Ishikawa (cell line): ENCODE measurements around the gene ZNF532.

Source experiments
- CEBPB ChIP-seq: IDR thresholded peaks from 2 replicates; pipeline ENCODE4 v1.6.1; 2012
- CREB1 ChIP-seq: IDR thresholded peaks from 2 replicates; pipeline ENCODE4 v1.6.1; 2012; ENCODE audit warnings: low read depth
- EGR1 ChIP-seq: IDR thresholded peaks from 2 replicates; pipeline ENCODE4 v1.6.1; 2012
- EP300 ChIP-seq: IDR thresholded peaks from 2 replicates; pipeline ENCODE4 v1.6.1; 2012; ENCODE audit warnings: borderline replicate concordance
- FOXM1 ChIP-seq: IDR thresholded peaks from 2 replicates; pipeline ENCODE4 v1.6.1; 2012; ENCODE audit warnings: low read depth, borderline replicate concordance
- MAX ChIP-seq: IDR thresholded peaks from 2 replicates; pipeline ENCODE4 v1.6.1; 2012
- NFIC ChIP-seq: IDR thresholded peaks from 2 replicates; pipeline ENCODE4 v1.6.1; 2012
- RAD21 ChIP-seq: IDR thresholded peaks from 2 replicates; pipeline ENCODE4 v1.6.1; 2012; ENCODE audit warnings: low read depth
- TAF1 ChIP-seq: IDR thresholded peaks from 2 replicates; pipeline ENCODE4 v1.6.1; 2012; ENCODE audit warnings: low read depth, mild to moderate bottlenecking
- TCF12 ChIP-seq: IDR thresholded peaks from 2 replicates; pipeline ENCODE4 v1.6.1; 2012; ENCODE audit warnings: low read depth
- TEAD4 ChIP-seq: IDR thresholded peaks from 2 replicates; pipeline ENCODE4 v1.6.1; 2012
- YY1 ChIP-seq: IDR thresholded peaks from 2 replicates; pipeline ENCODE4 v1.6.1; 2012; ENCODE audit warnings: low read depth
- ZBTB7A ChIP-seq: IDR thresholded peaks from 2 replicates; pipeline ENCODE4 v1.6.1; 2012; ENCODE audit warnings: low read depth
- TF ChIP-seq, protein P1 (sequence below): IDR thresholded peaks from 2 replicates; pipeline ENCODE4 v1.6.1; 2012
- TF ChIP-seq, protein P2 (sequence below): IDR thresholded peaks from 2 replicates; pipeline ENCODE4 v1.6.1; 2012; ENCODE audit warnings: low read depth, mild to moderate bottlenecking

Gene ZNF532

GRCh38 chr18:58892488-58892887, 27.8 kb downstream of the ZNF532 start:
- TF ChIP-seq CREB1 (no peak), YY1 (no peak), TCF12 (no peak), EP300 (no peak), TEAD4 (no peak), CEBPB (no peak)

GRCh38 chr18:58893388-58894099, 28.9 kb downstream of the ZNF532 start:
- TF ChIP-seq, protein P1, sequence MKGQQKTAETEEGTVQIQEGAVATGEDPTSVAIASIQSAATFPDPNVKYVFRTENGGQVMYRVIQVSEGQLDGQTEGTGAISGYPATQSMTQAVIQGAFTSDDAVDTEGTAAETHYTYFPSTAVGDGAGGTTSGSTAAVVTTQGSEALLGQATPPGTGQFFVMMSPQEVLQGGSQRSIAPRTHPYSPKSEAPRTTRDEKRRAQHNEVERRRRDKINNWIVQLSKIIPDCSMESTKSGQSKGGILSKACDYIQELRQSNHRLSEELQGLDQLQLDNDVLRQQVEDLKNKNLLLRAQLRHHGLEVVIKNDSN, result no peak
- TF ChIP-seq TAF1 (no peak), TEAD4 (no peak), CEBPB (no peak), EGR1 (no peak), ZBTB7A (no peak), YY1 (no peak), EP300 (no peak), TCF12 (no peak), NFIC (no peak), RAD21 (no peak), FOXM1 (no peak), MAX (no peak), CREB1 (no peak)
- TF ChIP-seq, protein P2, sequence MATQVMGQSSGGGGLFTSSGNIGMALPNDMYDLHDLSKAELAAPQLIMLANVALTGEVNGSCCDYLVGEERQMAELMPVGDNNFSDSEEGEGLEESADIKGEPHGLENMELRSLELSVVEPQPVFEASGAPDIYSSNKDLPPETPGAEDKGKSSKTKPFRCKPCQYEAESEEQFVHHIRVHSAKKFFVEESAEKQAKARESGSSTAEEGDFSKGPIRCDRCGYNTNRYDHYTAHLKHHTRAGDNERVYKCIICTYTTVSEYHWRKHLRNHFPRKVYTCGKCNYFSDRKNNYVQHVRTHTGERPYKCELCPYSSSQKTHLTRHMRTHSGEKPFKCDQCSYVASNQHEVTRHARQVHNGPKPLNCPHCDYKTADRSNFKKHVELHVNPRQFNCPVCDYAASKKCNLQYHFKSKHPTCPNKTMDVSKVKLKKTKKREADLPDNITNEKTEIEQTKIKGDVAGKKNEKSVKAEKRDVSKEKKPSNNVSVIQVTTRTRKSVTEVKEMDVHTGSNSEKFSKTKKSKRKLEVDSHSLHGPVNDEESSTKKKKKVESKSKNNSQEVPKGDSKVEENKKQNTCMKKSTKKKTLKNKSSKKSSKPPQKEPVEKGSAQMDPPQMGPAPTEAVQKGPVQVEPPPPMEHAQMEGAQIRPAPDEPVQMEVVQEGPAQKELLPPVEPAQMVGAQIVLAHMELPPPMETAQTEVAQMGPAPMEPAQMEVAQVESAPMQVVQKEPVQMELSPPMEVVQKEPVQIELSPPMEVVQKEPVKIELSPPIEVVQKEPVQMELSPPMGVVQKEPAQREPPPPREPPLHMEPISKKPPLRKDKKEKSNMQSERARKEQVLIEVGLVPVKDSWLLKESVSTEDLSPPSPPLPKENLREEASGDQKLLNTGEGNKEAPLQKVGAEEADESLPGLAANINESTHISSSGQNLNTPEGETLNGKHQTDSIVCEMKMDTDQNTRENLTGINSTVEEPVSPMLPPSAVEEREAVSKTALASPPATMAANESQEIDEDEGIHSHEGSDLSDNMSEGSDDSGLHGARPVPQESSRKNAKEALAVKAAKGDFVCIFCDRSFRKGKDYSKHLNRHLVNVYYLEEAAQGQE, result no peak

DNA sequence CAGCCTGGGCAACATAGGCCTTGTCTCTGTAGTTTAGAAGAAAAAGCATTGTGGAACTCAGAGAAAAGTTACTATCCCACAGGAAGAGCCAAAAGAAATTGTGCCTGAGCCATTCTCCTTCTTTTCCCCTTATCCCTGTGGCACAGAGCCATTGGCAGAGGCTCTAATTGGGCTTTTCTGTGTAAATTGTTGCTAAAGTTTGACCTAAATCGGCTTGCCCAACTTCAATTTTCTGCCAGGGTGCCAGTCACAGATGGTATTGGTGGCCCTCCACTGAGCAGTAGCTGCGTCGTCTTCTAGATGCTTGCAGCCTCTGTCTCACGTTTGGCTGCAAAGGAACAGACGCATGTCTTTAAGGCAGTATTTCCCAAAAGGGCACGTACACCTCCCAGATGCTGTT, 30.3 kb downstream of the ZNF532 start:
- TF ChIP-seq NFIC (no peak), CREB1 (no peak), FOXM1 (no peak), TEAD4 (no peak), ZBTB7A (no peak), TCF12 (no peak), YY1 (no peak), TAF1 (no peak), CEBPB (no peak)
- TF ChIP-seq, protein P1, result no peak
- TF ChIP-seq, protein P2, result no peak

GRCh38 chr18:58895385-58895784, 30.7 kb downstream of the ZNF532 start:
- TF ChIP-seq TAF1 (no peak), TEAD4 (no peak)

- TF ChIP-seq NFIC, result no peak
- TF ChIP-seq EP300, result no peak
- no peak for TF ChIP-seq MAX
- no peak for TF ChIP-seq EGR1
- no peak for TF ChIP-seq TCF12
- TF ChIP-seq FOXM1, result no peak
- no peak for TF ChIP-seq TEAD4
- TF ChIP-seq, protein P2, result no peak
- no peak for TF ChIP-seq TAF1
- no peak for TF ChIP-seq CEBPB
Measured at GRCh38 chr18:58896268-58896667, 31.6 kb downstream of the ZNF532 start.
